Stomach (tissue), 9 donors: ENCODE data around the gene SMIM15. TPM values are rescaled to one million over a fixed set of nuclear protein-coding genes. Genes with fewer than 3 reads are reported as not detected.

Source experiments
- DNase-seq, 2 donors: peaks; one replicate each; pipeline versions ENCODE4 v3.0.0 to v3.0.0-alpha.2; 2013 to 2019
- H3K27ac ChIP-seq, 5 donors: fragments of 200-600 bp in 4 of 5; sonication (generic) in 4 of 5; one replicate each; pipeline ENCODE4 v1.5.1; 2013 to 2019; ENCODE audit warnings: mild to moderate bottlenecking in 1 of 5, moderate library complexity in 1 of 5
- H3K27me3 ChIP-seq, 3 donors: fragments of 200-600 bp; sonication (generic); one replicate each; pipeline ENCODE4 v1.5.1; 2017 to 2019; ENCODE audit warnings: mixed run types in 1 of 3
- H3K36me3 ChIP-seq, 4 donors: fragments of 200-600 bp; sonication (generic); 1 replicate in 3 of 4; 2 replicates in 1 of 4; pipeline ENCODE4 v1.5.1; 2016 to 2019
- H3K4me1 ChIP-seq, 4 donors: fragments of 200-600 bp; sonication (generic); one replicate each; pipeline ENCODE4 v1.5.1; 2016 to 2019
- H3K4me3 ChIP-seq, 4 donors: fragments of 200-600 bp; sonication (generic) in 3 of 4; one replicate each; pipeline ENCODE4 v1.5.1; 2016 to 2019; ENCODE audit warnings: mild to moderate bottlenecking in 1 of 4
- H3K9me3 ChIP-seq, 4 donors: fragments of 200-600 bp; sonication (generic); one replicate each; pipeline ENCODE4 v1.5.1; 2016 to 2019
- CTCF ChIP-seq, 7 experiments: fragments of 450-650 bp in 4 of 7; fragments of 200-600 bp in 3 of 7; sonication (generic) in 3 of 7; IDR thresholded peaks; one replicate each; pipeline ENCODE4 v1.5.1; 2016 to 2019; ENCODE audit warnings: antibody characterized with exemption in 7 of 7, control low read depth in 2 of 7, mild to moderate bottlenecking in 1 of 7
- EP300 ChIP-seq: sonication (generic); formaldehyde crosslinking; IDR thresholded peaks from one replicate; pipeline ENCODE4 v1.6.1; 2017; ENCODE audit warnings: antibody characterized with exemption
- POLR2A ChIP-seq, 4 donors: fragments of 450-650 bp; IDR thresholded peaks; one replicate each; pipeline ENCODE4 v1.6.1; 2016; ENCODE audit warnings: antibody characterized with exemption in 4 of 4, control low read depth in 2 of 4, mild to moderate bottlenecking in 1 of 4, moderate library complexity in 1 of 4
- POLR2AphosphoS5 ChIP-seq, 3 donors: sonication (generic); formaldehyde crosslinking; IDR thresholded peaks; one replicate each; pipeline ENCODE4 v1.6.1; 2016; ENCODE audit warnings: antibody characterized with exemption in 3 of 3
- WGBS, 5 donors: extraction: QIAGEN DNeasy Blood & Tissue Kit in 3 of 5; methylation state at CpG; one replicate each; pipeline versions ENCODE4 v1.1.5 to v1.1.7; 2013 to 2018; 5-methylcytosine and 5-hydroxymethylcytosine counted together
- intact Hi-C: fragments of 100-400 bp; cut with DNase I; formaldehyde crosslinking; loops from one replicate; pipeline ENCODE4 v1.15.1; 2023; ENCODE audit warnings: low total_unique reads
- polyA plus RNA-seq, 3 donors: library from polyadenylated mRNA; stranded (reverse); fragments of 200-250 nt; gene quantifications; one replicate each; pipeline ENCODE4 v1.2.3, GENCODE V29; 2013
- total RNA-seq, 5 donors: library from RNA; depleted of rRNA; stranded (reverse); fragments of >200 nt; gene quantifications; one replicate each; pipeline versions ENCODE4 v1.1.0 to v1.2.3, GENCODE V29; 2014 to 2016
- donor health status: healthy with polysubstance abuse.
- donor health status: Bipolar disorder and iron deficiency.
- donor health status: healthy.

SMIM15 gene
- total and polyA plus RNA-seq, 8 donors = 21.6 to 60.8 (median 29.9) TPM

GRCh38 chr5:61159070-61159469 is 3.2 kb downstream of the SMIM15 start:
- Histone ChIP-seq H3K4me1 (peaks cover 18 to 66% (median 41%) of the 10 kb centered on the region in 4 donors), H3K36me3 (peaks cover 9 to 27% (median 21%) of the 10 kb centered on the region in 4 donors), H3K27me3 (no peaks in the 10 kb centered on the region), H3K9me3 (no peaks in the 10 kb centered on the region), H3K27ac (no peak overlapping the region), H3K4me3 (no peak overlapping the region)
- intact Hi-C loops = no loop called here
- no peak for DNase-seq
- 46 to 71% (median 55%) methylated on average over 3 of the region's 3 CpGs for WGBS, 5 donors
- TF ChIP-seq POLR2AphosphoS5 (IDR thresholded peaks at IDR 0.05) (no peak), CTCF (IDR thresholded peaks at IDR 0.05) (no peak), POLR2A (IDR thresholded peaks at IDR 0.05) (no peak), EP300 (no peak)

GRCh38 chr5:61151893-61152292 is 10.4 kb downstream of the SMIM15 start:
- DNase-seq = no peak
- intact Hi-C loops = no loop called here
- TF ChIP-seq CTCF (IDR thresholded peaks at IDR 0.05) = no peak
- TF ChIP-seq POLR2A (IDR thresholded peaks at IDR 0.05) = no peak
- H3K36me3 ChIP-seq = peaks cover 0 to 5% (median 0%) of the 10 kb centered on the region in 4 donors
- H3K27ac ChIP-seq = no peak overlapping the region
- no peaks in the 10 kb centered on the region for H3K27me3 ChIP-seq
- 79 to 89% (median 86%) methylated on average over 2 of the region's 2 CpGs for WGBS, 5 donors
- H3K4me3 ChIP-seq = no peak overlapping the region
- peaks cover 0 to 7% (median under 1%) of the 10 kb centered on the region in 4 donors for H3K4me1 ChIP-seq
- no peaks in the 10 kb centered on the region for H3K9me3 ChIP-seq

- Histone ChIP-seq H3K9me3 (no peaks in the 10 kb centered on the region), H3K36me3 (no peaks in the 10 kb centered on the region), H3K27ac (no peak overlapping the region), H3K27me3 (no peaks in the 10 kb centered on the region), H3K4me3 (no peak overlapping the region), H3K4me1 (no peaks in the 10 kb centered on the region)
- no peak for DNase-seq
- intact Hi-C loops = no loop called here
- TF ChIP-seq POLR2A (IDR thresholded peaks at IDR 0.05) (no peak), EP300 (no peak), POLR2AphosphoS5 (IDR thresholded peaks at IDR 0.05) (no peak), CTCF (IDR thresholded peaks at IDR 0.05) (no peak)
These were observed 13.8 kb downstream of the SMIM15 start for GRCh38 chr5:61148515-61148914.

GRCh38 chr5:61142811-61143210 is 19.5 kb downstream of the SMIM15 start:
- intact Hi-C loops = no loop called here
- Histone ChIP-seq H3K27me3 (no peaks in the 10 kb centered on the region), H3K4me3 (no peak overlapping the region), H3K36me3 (no peaks in the 10 kb centered on the region), H3K27ac (no peak overlapping the region), H3K9me3 (no peaks in the 10 kb centered on the region), H3K4me1 (peaks cover 0 to 6% (median 3%) of the 10 kb centered on the region in 4 donors)
- DNase-seq = no peak
- 58 to 70% (median 67%) methylated on average over 3 of the region's 3 CpGs for WGBS, 5 donors
- no peak for TF ChIP-seq CTCF (IDR thresholded peaks at IDR 0.05)
- TF ChIP-seq POLR2AphosphoS5 (IDR thresholded peaks at IDR 0.05) = no peak
- no peak for TF ChIP-seq POLR2A (IDR thresholded peaks at IDR 0.05)
- TF ChIP-seq EP300 = no peak
